HCT116 (cell line): Measurements from ENCODE around the gene FMO5. TPM values are rescaled to one million over a fixed set of nuclear protein-coding genes. Genes with fewer than 3 reads are reported as not detected.

Source experiments
- ATAC-seq: fragments of 200-7000 bp; cut with Tn5 transposase; 2 replicates; pipeline ENCODE4 v1.9.1; 2020; ENCODE audit warnings: mild to moderate bottlenecking, moderate library complexity
- Bru-seq: library from RNA; stranded (reverse); fragments of 400-500 nt; gene quantifications from one replicate; lab custom pipeline; 2021; lab: Mats Ljungman, UMichigan
- BruChase-seq, 2 experiments: library from RNA; stranded (reverse); fragments of 400-500 nt; gene quantifications; one replicate each; lab custom pipeline; 2021; lab: Mats Ljungman, UMichigan
- BruUV-seq: library from RNA; stranded (reverse); fragments of 400-500 nt; replicated peaks from 2 replicates; lab custom pipeline; 2021; lab: Mats Ljungman, UMichigan
- CTCF ChIA-PET: fragments of 300-600 bp; sonication (Branson Sonifier 250); formaldehyde crosslinking; loops from one replicate; lab custom pipeline; 2021; ENCODE audit warnings: antibody characterized with exemption; lab: Charles Lee
- POLR2A ChIA-PET: fragments of 300-600, 350-600 bp; sonication (Branson Sonifier 250); formaldehyde crosslinking; loops from one replicate; lab custom pipeline; 2021; ENCODE audit warnings: antibody characterized with exemption; lab: Charles Lee
- RAD21 ChIA-PET, 2 experiments: fragments of 300-600 bp; sonication (Branson Sonifier 250); formaldehyde crosslinking; loops; one replicate each; lab custom pipeline; 2023; ENCODE audit warnings: low total read pairs in 2 of 2; ENCODE audit not compliant: uncharacterized antibody in 2 of 2, unreplicated experiment in 2 of 2, low non-redundant PET in 1 of 2; lab: Charles Lee
- DNase-seq: peaks from one replicate; pipeline ENCODE4 v3.0.0-alpha.2; 2010; ENCODE audit warnings: low read depth, low spot score
- H2AFZ ChIP-seq: fragments of 200-600 bp; shearing (Covaris generic), sonication (generic); 2 replicates; pipeline ENCODE4 v1.6.1; 2017; ENCODE audit warnings: low read depth, mixed run types, mixed read lengths, antibody characterized with exemption, low read length; ENCODE audit not compliant: poor library complexity, severe bottlenecking
- H3K27ac ChIP-seq: 2 replicates; pipeline ENCODE4 v1.5.1; 2012; ENCODE audit warnings: low read depth, low read length
- H3K27me3 ChIP-seq: fragments of 200-600 bp; sonication (generic); 2 replicates; pipeline ENCODE4 v1.6.1; 2016; ENCODE audit warnings: mixed run types, low read length, mixed read lengths; ENCODE audit not compliant: insufficient read depth
- H3K36me3 ChIP-seq, 2 experiments: fragments of 200-500 bp in 1 of 2; fragments of 200-600 bp in 1 of 2; sonication (Bioruptor generic) in 1 of 2; sonication (generic) in 1 of 2; 2 replicates each; pipeline versions ENCODE4 v1.5.1 to v1.6.1; 2014 to 2016; ENCODE audit warnings: low read length in 2 of 2, inconsistent platforms in 1 of 2, mixed read lengths in 1 of 2, mixed run types in 1 of 2; ENCODE audit not compliant: insufficient read depth in 2 of 2, control insufficient read depth in 1 of 2
- H3K4me1 ChIP-seq, 2 experiments: fragments of 200-600 bp in 1 of 2; sonication (generic) in 1 of 2; 2 replicates each; pipeline versions ENCODE4 v1.5.1 to v1.6.1; 2012 to 2017; ENCODE audit warnings: low read length in 2 of 2, inconsistent platforms in 1 of 2, mild to moderate bottlenecking in 1 of 2, mixed read lengths in 1 of 2, mixed run types in 1 of 2, moderate library complexity in 1 of 2; ENCODE audit not compliant: insufficient read depth in 2 of 2, control insufficient read depth in 1 of 2
- H3K4me2 ChIP-seq: fragments of 200-600 bp; sonication (generic); 2 replicates; pipeline ENCODE4 v1.6.1; 2017; ENCODE audit warnings: mixed run types, low read length, mixed read lengths
- H3K4me3 ChIP-seq, 2 experiments: fragments of 200-600 bp in 1 of 2; sonication (generic) in 1 of 2; replicated peaks in 1 of 2; 2 replicates each; pipeline ENCODE4 v1.5.1; 2011 to 2016; ENCODE audit warnings: low read length in 2 of 2, control low read depth in 1 of 2, low read depth in 1 of 2, mild to moderate bottlenecking in 1 of 2, mixed read lengths in 1 of 2, mixed run types in 1 of 2
- H3K79me2 ChIP-seq: fragments of 200-600 bp; sonication (generic); 2 replicates; pipeline ENCODE4 v1.6.1; 2017; ENCODE audit warnings: mild to moderate bottlenecking, mixed run types, low read length, moderate library complexity, mixed read lengths; ENCODE audit not compliant: insufficient read depth
- H3K9ac ChIP-seq: fragments of 200-600 bp; sonication (generic); 2 replicates; pipeline ENCODE4 v1.6.1; 2016; ENCODE audit warnings: low read length, mixed read lengths
- H3K9me2 ChIP-seq: fragments of 200-600 bp; sonication (generic), shearing (Covaris generic); 2 replicates; pipeline ENCODE4 v1.6.1; 2017; ENCODE audit warnings: mixed run types, mild to moderate bottlenecking, moderate library complexity; ENCODE audit not compliant: insufficient read depth
- H3K9me3 ChIP-seq, 2 experiments: fragments of 200-500 bp in 1 of 2; fragments of 200-600 bp in 1 of 2; sonication (Bioruptor generic) in 1 of 2; sonication (generic) in 1 of 2; 2 replicates each; pipeline ENCODE4 v1.6.1; 2014 to 2017; ENCODE audit warnings: low read length in 2 of 2, mixed read lengths in 2 of 2, inconsistent platforms in 1 of 2, low read depth in 1 of 2, mild to moderate bottlenecking in 1 of 2, mixed run types in 1 of 2, moderate library complexity in 1 of 2; ENCODE audit not compliant: control insufficient read depth in 1 of 2, insufficient read depth in 1 of 2
- H4K20me1 ChIP-seq: fragments of 200-600 bp; sonication (generic), shearing (Covaris generic); 2 replicates; pipeline ENCODE4 v1.6.1; 2017; ENCODE audit warnings: mixed run types, mild to moderate bottlenecking, moderate library complexity; ENCODE audit not compliant: insufficient read depth
- CBX3 ChIP-seq: IDR thresholded peaks from 2 replicates; pipeline ENCODE4 v1.6.1; 2012; ENCODE audit warnings: low read depth
- CEBPB ChIP-seq: IDR thresholded peaks from 2 replicates; pipeline ENCODE4 v1.6.1; 2012; ENCODE audit warnings: low read depth
- ELF1 ChIP-seq: IDR thresholded peaks from 2 replicates; pipeline ENCODE4 v1.6.1; 2012; ENCODE audit warnings: low read depth, borderline replicate concordance
- EZH2 ChIP-seq: fragments of 200-600 bp; sonication (generic); IDR thresholded peaks from 2 replicates; pipeline ENCODE4 v1.6.1; 2017; ENCODE audit warnings: antibody characterized with exemption, mixed run types
- EZH2phosphoT487 ChIP-seq: fragments of 200-600 bp; IDR thresholded peaks from 2 replicates; pipeline ENCODE4 v1.6.1; 2018; ENCODE audit warnings: antibody characterized with exemption, borderline replicate concordance
- JUND ChIP-seq: IDR thresholded peaks from 2 replicates; pipeline ENCODE4 v1.6.1; 2012
- POLR2A ChIP-seq: IDR thresholded peaks from 2 replicates; pipeline ENCODE4 v1.7.0; 2011; ENCODE audit warnings: borderline replicate concordance; ENCODE audit not compliant: insufficient read depth, insufficient read length; ENCODE audit errors: extremely low read depth
- SIN3A ChIP-seq: IDR thresholded peaks from 2 replicates; pipeline ENCODE4 v1.6.1; 2012; ENCODE audit warnings: low read depth
- SRF ChIP-seq: IDR thresholded peaks from 2 replicates; pipeline ENCODE4 v1.6.1; 2012; ENCODE audit warnings: low read depth
- intact Hi-C: fragments of 100-400 bp; cut with micrococcal nuclease; formaldehyde crosslinking; loops from 2 replicates; pipeline ENCODE4 v1.10.0; 2022
- long read RNA-seq: library from polyadenylated mRNA; unstranded; transcript quantifications from one replicate; pipeline ENCODE4 v2.0.0, GENCODE V29; 2021; ENCODE audit not compliant: unreplicated experiment
- polyA plus RNA-seq: library from polyadenylated mRNA; unstranded; fragments of >200 nt; gene quantifications from 2 replicates; pipeline ENCODE4 v1.2.1, GENCODE V29; 2012; ENCODE audit warnings: missing spikeins
- total RNA-seq: library from RNA; stranded (reverse); gene quantifications from one replicate; pipeline ENCODE4 v1.2.1, GENCODE V29; 2021; ENCODE audit not compliant: unreplicated experiment
- TF ChIP-seq, protein P1 (sequence below): IDR thresholded peaks from 2 replicates; pipeline ENCODE4 v1.6.1; 2012; ENCODE audit warnings: low read depth
- TF ChIP-seq, protein P2 (sequence below): IDR thresholded peaks from 2 replicates; pipeline ENCODE4 v1.6.1; 2012
- TF ChIP-seq, protein P3 (sequence below): IDR thresholded peaks from 2 replicates; pipeline ENCODE4 v1.6.1; 2011; ENCODE audit warnings: mild to moderate bottlenecking, low read length, moderate library complexity; ENCODE audit not compliant: insufficient replicate concordance; ENCODE audit errors: extremely low read depth

Gene FMO5, protein sequence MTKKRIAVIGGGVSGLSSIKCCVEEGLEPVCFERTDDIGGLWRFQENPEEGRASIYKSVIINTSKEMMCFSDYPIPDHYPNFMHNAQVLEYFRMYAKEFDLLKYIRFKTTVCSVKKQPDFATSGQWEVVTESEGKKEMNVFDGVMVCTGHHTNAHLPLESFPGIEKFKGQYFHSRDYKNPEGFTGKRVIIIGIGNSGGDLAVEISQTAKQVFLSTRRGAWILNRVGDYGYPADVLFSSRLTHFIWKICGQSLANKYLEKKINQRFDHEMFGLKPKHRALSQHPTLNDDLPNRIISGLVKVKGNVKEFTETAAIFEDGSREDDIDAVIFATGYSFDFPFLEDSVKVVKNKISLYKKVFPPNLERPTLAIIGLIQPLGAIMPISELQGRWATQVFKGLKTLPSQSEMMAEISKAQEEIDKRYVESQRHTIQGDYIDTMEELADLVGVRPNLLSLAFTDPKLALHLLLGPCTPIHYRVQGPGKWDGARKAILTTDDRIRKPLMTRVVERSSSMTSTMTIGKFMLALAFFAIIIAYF
- total RNA-seq = 0.27 TPM
- 0.09 and 0.20 TPM in 2 replicates for polyA plus RNA-seq
- percentile 7 among the genes with signal in this experiment for Bru-seq, nascent RNA
- percentile 10 among the genes with signal in this experiment for BruChase-seq, experiment 1, labeled RNA remaining after a 6-hour chase
- BruChase-seq, experiment 2, labeled RNA remaining after a 2-hour chase = percentile 12 among the genes with signal in this experiment
- long read RNA-seq = 0 reads

DNA sequence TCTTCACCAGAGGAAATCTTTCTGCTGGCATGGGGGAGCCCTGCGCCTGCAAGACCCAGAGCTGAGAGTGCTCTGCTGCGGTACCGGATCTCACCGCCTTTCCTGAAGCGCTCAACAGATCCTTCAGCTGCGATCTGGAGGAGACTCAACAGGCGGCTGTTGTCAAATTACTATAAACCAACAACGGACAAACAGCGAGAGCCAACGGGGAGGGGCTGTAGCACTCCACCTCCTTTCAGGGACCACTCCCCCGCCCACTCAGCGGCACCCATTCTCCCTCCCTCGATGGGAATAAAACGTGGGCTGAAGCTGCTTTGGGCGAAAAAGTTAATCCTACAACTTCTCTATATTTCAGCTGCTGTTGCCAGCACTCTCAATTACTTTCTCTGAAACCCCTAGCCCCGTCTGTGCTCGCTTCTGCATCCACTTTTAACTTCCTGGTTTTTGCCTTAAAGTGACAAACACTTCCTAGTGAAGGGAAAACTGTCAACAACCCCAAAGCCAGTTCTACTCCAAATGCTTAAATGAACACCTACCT is at the start of gene FMO5:
Gene FMO5 (minus strand): TSS at position 147 of the 538 bp plus-strand sequence. CDS start 310 bp downstream, outside the sequence.
- BruUV-seq = no TSS peak
- DNase-seq (no peak), ATAC-seq (no peak)
- ChIA-PET RAD21 (no interaction called here), POLR2A (no interaction called here), CTCF (no interaction called here)
- H3K9me3 ChIP-seq = no peaks in the 10 kb centered on the region
- H3K4me2 ChIP-seq = no peak within 1 kb of the TSS
- no peak within 1 kb of the TSS for H2AFZ ChIP-seq
- H3K9ac ChIP-seq = no peak within 1 kb of the TSS
- H4K20me1 ChIP-seq = no peaks in the 10 kb centered on the region
- TF ChIP-seq CBX3 (no peak), EZH2phosphoT487 (no peak), POLR2A (no peak), ELF1 (no peak), SRF (no peak), CEBPB (no peak), SIN3A (no peak), JUND (no peak), EZH2 (no peak)
- TF ChIP-seq, protein P1, sequence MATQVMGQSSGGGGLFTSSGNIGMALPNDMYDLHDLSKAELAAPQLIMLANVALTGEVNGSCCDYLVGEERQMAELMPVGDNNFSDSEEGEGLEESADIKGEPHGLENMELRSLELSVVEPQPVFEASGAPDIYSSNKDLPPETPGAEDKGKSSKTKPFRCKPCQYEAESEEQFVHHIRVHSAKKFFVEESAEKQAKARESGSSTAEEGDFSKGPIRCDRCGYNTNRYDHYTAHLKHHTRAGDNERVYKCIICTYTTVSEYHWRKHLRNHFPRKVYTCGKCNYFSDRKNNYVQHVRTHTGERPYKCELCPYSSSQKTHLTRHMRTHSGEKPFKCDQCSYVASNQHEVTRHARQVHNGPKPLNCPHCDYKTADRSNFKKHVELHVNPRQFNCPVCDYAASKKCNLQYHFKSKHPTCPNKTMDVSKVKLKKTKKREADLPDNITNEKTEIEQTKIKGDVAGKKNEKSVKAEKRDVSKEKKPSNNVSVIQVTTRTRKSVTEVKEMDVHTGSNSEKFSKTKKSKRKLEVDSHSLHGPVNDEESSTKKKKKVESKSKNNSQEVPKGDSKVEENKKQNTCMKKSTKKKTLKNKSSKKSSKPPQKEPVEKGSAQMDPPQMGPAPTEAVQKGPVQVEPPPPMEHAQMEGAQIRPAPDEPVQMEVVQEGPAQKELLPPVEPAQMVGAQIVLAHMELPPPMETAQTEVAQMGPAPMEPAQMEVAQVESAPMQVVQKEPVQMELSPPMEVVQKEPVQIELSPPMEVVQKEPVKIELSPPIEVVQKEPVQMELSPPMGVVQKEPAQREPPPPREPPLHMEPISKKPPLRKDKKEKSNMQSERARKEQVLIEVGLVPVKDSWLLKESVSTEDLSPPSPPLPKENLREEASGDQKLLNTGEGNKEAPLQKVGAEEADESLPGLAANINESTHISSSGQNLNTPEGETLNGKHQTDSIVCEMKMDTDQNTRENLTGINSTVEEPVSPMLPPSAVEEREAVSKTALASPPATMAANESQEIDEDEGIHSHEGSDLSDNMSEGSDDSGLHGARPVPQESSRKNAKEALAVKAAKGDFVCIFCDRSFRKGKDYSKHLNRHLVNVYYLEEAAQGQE = no peak
- TF ChIP-seq, protein P2, sequence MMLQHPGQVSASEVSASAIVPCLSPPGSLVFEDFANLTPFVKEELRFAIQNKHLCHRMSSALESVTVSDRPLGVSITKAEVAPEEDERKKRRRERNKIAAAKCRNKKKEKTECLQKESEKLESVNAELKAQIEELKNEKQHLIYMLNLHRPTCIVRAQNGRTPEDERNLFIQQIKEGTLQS = no peak
- TF ChIP-seq, protein P3, sequence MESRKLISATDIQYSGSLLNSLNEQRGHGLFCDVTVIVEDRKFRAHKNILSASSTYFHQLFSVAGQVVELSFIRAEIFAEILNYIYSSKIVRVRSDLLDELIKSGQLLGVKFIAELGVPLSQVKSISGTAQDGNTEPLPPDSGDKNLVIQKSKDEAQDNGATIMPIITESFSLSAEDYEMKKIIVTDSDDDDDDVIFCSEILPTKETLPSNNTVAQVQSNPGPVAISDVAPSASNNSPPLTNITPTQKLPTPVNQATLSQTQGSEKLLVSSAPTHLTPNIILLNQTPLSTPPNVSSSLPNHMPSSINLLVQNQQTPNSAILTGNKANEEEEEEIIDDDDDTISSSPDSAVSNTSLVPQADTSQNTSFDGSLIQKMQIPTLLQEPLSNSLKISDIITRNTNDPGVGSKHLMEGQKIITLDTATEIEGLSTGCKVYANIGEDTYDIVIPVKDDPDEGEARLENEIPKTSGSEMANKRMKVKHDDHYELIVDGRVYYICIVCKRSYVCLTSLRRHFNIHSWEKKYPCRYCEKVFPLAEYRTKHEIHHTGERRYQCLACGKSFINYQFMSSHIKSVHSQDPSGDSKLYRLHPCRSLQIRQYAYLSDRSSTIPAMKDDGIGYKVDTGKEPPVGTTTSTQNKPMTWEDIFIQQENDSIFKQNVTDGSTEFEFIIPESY = no peak
- intact Hi-C loops = no loop called here
- no peak within 1 kb of the TSS for H3K4me3 ChIP-seq
- no peaks in the 10 kb centered on the region for H3K27me3 ChIP-seq
- H3K9me2 ChIP-seq = no peaks in the 10 kb centered on the region
- no peaks in the 10 kb centered on the region for H3K4me1 ChIP-seq
- no peak within 1 kb of the TSS for H3K27ac ChIP-seq
- H3K36me3 ChIP-seq = no peaks in the 10 kb centered on the region
- no peaks in the 10 kb centered on the region for H3K79me2 ChIP-seq
